Endodermal cell (in vitro differentiated cells): ENCODE data around the gene SCG3. TPM values are rescaled to one million over a fixed set of nuclear protein-coding genes. Genes with fewer than 3 reads are reported as not detected.

Experiments
- DNase-seq: peaks from one replicate; pipeline ENCODE4 v3.0.0-alpha.2; 2017
- H3K27ac ChIP-seq: 2 replicates; pipeline ENCODE4 v1.5.1; 2013; ENCODE audit warnings: mild to moderate bottlenecking, low read depth, low read length, moderate library complexity
- H3K27me3 ChIP-seq: 2 replicates; pipeline ENCODE4 v1.6.1; 2013; ENCODE audit warnings: mild to moderate bottlenecking, low read length, moderate library complexity; ENCODE audit not compliant: insufficient read depth, control insufficient read depth, poor library complexity, severe bottlenecking
- H3K36me3 ChIP-seq: 2 replicates; pipeline ENCODE4 v1.7.0; 2013; ENCODE audit warnings: mild to moderate bottlenecking, low read length, moderate library complexity; ENCODE audit not compliant: control insufficient read depth, insufficient read depth
- H3K4me1 ChIP-seq: one replicate; pipeline ENCODE4 v1.7.0; 2013; ENCODE audit warnings: low read length; ENCODE audit not compliant: control insufficient read depth, insufficient read depth
- H3K4me3 ChIP-seq: 2 replicates; pipeline ENCODE4 v1.5.1; 2013; ENCODE audit warnings: mild to moderate bottlenecking, low read length, moderate library complexity
- H3K9ac ChIP-seq: 2 replicates; pipeline ENCODE4 v1.6.1; 2013; ENCODE audit warnings: mild to moderate bottlenecking, low read length, moderate library complexity; ENCODE audit not compliant: poor library complexity, severe bottlenecking; ENCODE audit errors: extremely low read depth
- H3K9me3 ChIP-seq: 2 replicates; pipeline ENCODE4 v1.6.1; 2013; ENCODE audit warnings: mild to moderate bottlenecking, low read length, moderate library complexity; ENCODE audit not compliant: control insufficient read depth
- H3K27ac Mint-ChIP-seq: 2 replicates; pipeline ENCODE4 v1.8.0; 2020; ENCODE audit warnings: mixed read lengths
- H3K27me3 Mint-ChIP-seq: 2 replicates; pipeline ENCODE4 v1.8.0; 2021; ENCODE audit warnings: mild to moderate bottlenecking, mixed read lengths; ENCODE audit not compliant: insufficient read depth
- H3K36me3 Mint-ChIP-seq: 2 replicates; pipeline ENCODE4 v1.8.0; 2020; ENCODE audit warnings: low read depth, mixed read lengths
- H3K4me1 Mint-ChIP-seq: 2 replicates; pipeline ENCODE4 v1.8.0; 2020; ENCODE audit warnings: mixed read lengths
- H3K4me3 Mint-ChIP-seq: 2 replicates; pipeline ENCODE4 v1.8.0; 2020; ENCODE audit warnings: mild to moderate bottlenecking, moderate library complexity, mixed read lengths
- H3K9me3 Mint-ChIP-seq: 2 replicates; pipeline ENCODE4 v1.8.0; 2020; ENCODE audit warnings: mild to moderate bottlenecking, mixed read lengths
- CTCF ChIP-seq: fragments of 200-600 bp; sonication (generic); conservative IDR thresholded peaks from 2 replicates; pipeline ENCODE4 v1.5.0; 2021; ENCODE audit warnings: antibody characterized with exemption, mild to moderate bottlenecking
- WGBS, 2 experiments: methylation state at CpG; one replicate each; pipeline versions ENCODE4 v1.1.5 to v1.1.7; 2013; ENCODE audit warnings: missing lambda C conversion rate in 2 of 2, mixed read lengths in 1 of 2; ENCODE audit not compliant: insufficient coverage in 1 of 2, insufficient read length in 1 of 2; 5-methylcytosine and 5-hydroxymethylcytosine counted together
- total RNA-seq, 2 donors: library from RNA; stranded (reverse); fragmentation: NEBNext Ultra II Directional in 1 of 2; extraction: Animal tissue kit (Norgen Biotek cat#: 25700) in 1 of 2; gene quantifications; 2 replicates in 1 of 2; 3 replicates in 1 of 2; pipeline ENCODE4 v1.2.1, GENCODE V29; 2021

Gene SCG3
- total RNA-seq, 2 donors from 2014 or later = 10.0 to 18.3 TPM

GRCh38 chr15:51736069-51736468 is 54.8 kb downstream of the SCG3 start:
- peaks cover 6% of the 10 kb centered on the region for H3K4me1 Mint-ChIP-seq
- no peak for TF ChIP-seq CTCF
- H3K27ac Mint-ChIP-seq = no peak overlapping the region
- no peaks in the 10 kb centered on the region for H3K9me3 Mint-ChIP-seq
- H3K9ac ChIP-seq = no peak overlapping the region
- H3K27me3 Mint-ChIP-seq = peaks cover 37% of the 10 kb centered on the region
- H3K36me3 ChIP-seq = no peaks in the 10 kb centered on the region
- DNase-seq = no peak
- H3K4me1 ChIP-seq = no peaks in the 10 kb centered on the region
- H3K36me3 Mint-ChIP-seq = no peaks in the 10 kb centered on the region
- H3K27me3 ChIP-seq = peaks cover 39% of the 10 kb centered on the region
- no peak overlapping the region for H3K4me3 ChIP-seq
- no peak overlapping the region for H3K4me3 Mint-ChIP-seq
- WGBS, 2 experiments = 87 to 88% methylated on average over 2 to 3 of the region's 3 CpGs
- no peak overlapping the region for H3K27ac ChIP-seq
- no peaks in the 10 kb centered on the region for H3K9me3 ChIP-seq

DNA sequence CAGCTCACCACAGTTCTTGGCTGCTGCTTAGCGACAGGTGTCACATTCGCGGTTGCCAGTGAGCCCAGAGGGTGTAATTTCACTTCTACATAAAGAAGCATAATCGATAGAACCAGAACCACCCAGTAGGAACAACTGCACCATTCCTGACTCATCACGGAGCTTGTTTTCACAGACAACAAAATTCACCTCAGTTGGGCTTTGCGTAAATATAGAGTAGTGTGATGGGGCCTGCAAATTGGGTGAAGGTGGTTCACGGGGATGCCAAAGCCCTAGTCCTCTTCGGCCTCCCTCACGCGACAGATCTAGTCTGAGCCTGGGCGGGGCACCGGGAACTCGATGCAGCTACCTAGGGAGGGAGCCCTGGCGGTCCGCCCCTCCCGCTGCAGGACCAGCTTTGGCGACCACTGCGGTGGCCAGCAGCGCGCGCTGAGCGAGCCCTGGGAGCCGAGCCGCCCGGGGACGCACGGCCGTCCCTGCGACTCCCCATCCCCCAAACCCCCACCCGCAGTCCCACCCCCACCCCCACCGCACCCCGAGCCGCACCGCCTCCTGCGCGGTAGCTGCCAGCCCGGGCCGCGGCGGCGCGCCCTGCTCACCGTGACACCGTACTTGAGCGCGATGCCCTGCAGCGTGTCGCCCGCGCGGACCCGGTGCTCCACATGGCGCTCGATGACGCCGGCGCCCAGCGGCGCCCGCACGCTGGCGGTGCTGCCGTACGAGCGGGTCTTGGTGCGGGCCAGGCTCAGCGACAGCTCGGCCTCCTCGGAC is 55.6 kb downstream of the SCG3 start:
- Histone ChIP-seq H3K4me1 (no peaks in the 10 kb centered on the region), H3K27ac (no peak overlapping the region), H3K9me3 (no peaks in the 10 kb centered on the region), H3K9ac (no peak overlapping the region), H3K4me3 (peak overlapping the region; percentile 61), H3K36me3 (no peaks in the 10 kb centered on the region), H3K27me3 (peaks cover 39% of the 10 kb centered on the region)
- no peaks in the 10 kb centered on the region for H3K36me3 Mint-ChIP-seq
- no peak overlapping the region for H3K27ac Mint-ChIP-seq
- WGBS, 2 experiments = 4% methylated on average over 60 of the region's 69 CpGs; no CpG with 5 or more reads in 1 of the 2 experiments
- H3K9me3 Mint-ChIP-seq = no peaks in the 10 kb centered on the region
- H3K4me3 Mint-ChIP-seq = peak overlapping the region; percentile 57
- H3K27me3 Mint-ChIP-seq = peaks cover 37% of the 10 kb centered on the region
- TF ChIP-seq CTCF = no peak
- DNase-seq = peak; percentile 76
- peaks cover 3% of the 10 kb centered on the region for H3K4me1 Mint-ChIP-seq

DNA sequence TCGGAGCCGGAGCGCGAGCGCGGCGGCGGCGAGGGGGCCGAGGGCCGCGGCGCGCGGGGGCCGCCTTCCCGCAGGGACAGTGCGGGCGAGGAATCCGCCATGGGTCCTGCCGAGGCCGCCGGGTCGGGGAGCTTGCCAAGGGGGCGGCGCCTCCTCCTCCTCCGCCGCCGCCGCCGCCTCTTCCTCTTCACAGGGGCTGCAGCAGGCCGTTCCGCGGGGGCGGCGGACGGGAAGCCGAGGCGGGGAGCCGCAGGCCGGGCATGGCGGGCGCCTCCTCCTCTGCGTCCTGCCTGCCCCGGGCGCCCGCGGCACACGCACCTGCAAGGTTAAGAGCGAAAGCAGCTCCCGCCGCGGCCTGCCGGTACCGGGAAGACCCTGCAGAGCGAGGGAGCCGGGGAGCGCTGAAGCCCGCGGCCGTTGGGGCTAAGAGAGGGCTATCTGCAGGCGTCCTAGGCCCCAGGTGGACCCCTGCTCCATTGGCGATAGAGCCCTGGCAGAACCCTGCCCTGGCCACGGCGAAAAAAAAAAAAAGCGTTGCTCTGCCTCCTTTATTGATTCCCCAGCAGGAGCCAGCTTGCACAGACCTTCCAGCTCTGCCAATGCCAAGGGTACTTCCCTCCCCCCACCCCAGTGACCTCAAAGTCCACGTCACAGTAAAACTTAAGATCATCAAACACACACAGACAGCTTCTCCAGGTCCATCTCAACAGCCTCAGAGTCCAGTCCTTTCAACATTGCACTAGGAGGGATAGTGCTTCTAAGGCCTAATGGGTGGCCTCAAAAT is 56.4 kb downstream of the SCG3 start, which contains the start of gene LYSMD2:
TSS of gene LYSMD2 (minus strand) at position 134 of the 784 bp plus-strand sequence. CDS start at position 101, 33 bp downstream.
- peak; percentile 80 for DNase-seq
- Mint-ChIP-seq H3K4me3 (peak within 1 kb of the TSS; percentile 57), H3K36me3 (no peaks in the 10 kb centered on the region), H3K27ac (no peak within 1 kb of the TSS), H3K27me3 (peaks cover 37% of the 10 kb centered on the region), H3K9me3 (no peaks in the 10 kb centered on the region), H3K4me1 (peaks cover 3% of the 10 kb centered on the region)
- H3K27me3 ChIP-seq = peaks cover 39% of the 10 kb centered on the region
- H3K9ac ChIP-seq = no peak within 1 kb of the TSS
- no peak within 1 kb of the TSS for H3K27ac ChIP-seq
- H3K36me3 ChIP-seq = no peaks in the 10 kb centered on the region
- no peaks in the 10 kb centered on the region for H3K9me3 ChIP-seq
- no peaks in the 10 kb centered on the region for H3K4me1 ChIP-seq
- peak within 1 kb of the TSS; percentile 61 for H3K4me3 ChIP-seq
- TF ChIP-seq CTCF = no peak
- WGBS, 2 experiments = 2 to 5% methylated on average over 8 to 65 of the region's 67 CpGs
